Measurements from ENCODE around the gene PPP6R3.
"Not testable (repeated sequence)": the region's sequence is repeated elsewhere in the genome, so short reads cannot be mapped to it uniquely, and the experiment has no call there.

The PPP6R3 gene

GRCh38 chr11:68473693-68474092 lies 13.1 kb downstream of the PPP6R3 start:
- no peaks in the 10 kb centered on the region for H3K79me1 ChIP-seq (ENCODE audit: low read length)
- no peak overlapping the region for H3K9ac ChIP-seq (ENCODE audit: low read length)
- peaks cover 33% of the 10 kb centered on the region for H3K79me2 ChIP-seq (ENCODE audit: control insufficient read depth, insufficient read depth, low read length, poor library complexity)
- H3K18ac ChIP-seq (ENCODE audit: low read length): no peak overlapping the region
- peaks cover 9 to 14% of the 10 kb centered on the region in 2 experiments for H3K36me3 ChIP-seq (ENCODE audit: control insufficient read depth in 1 of 2, insufficient read depth in 2 of 2, low read length in 2 of 2)
- no peak overlapping the region for H2AK5ac ChIP-seq (ENCODE audit: low read length)
- H3K27ac ChIP-seq (ENCODE audit: low read depth, low read length): no peak overlapping the region
- no peak for DNase-seq
- H3K9me3 ChIP-seq (ENCODE audit: insufficient read depth, low read depth, low read length): no peaks in the 10 kb centered on the region
- H2BK12ac ChIP-seq (ENCODE audit: low read length): no peak overlapping the region
- no peak overlapping the region for H4K8ac ChIP-seq (ENCODE audit: low read depth, low read length)
- no peak overlapping the region for H3K23ac ChIP-seq (ENCODE audit: low read length)
- H3K4me2 ChIP-seq (ENCODE audit: low read length): no peak overlapping the region
- WGBS (ENCODE audit: extremely low coverage, insufficient coverage, insufficient read length): no CpG with 5 or more reads among the region's 1 CpG
- no peaks in the 10 kb centered on the region for H3K27me3 ChIP-seq (ENCODE audit: insufficient read depth, low read length)
- H4K12ac ChIP-seq (ENCODE audit: low read depth, low read length): no peak overlapping the region
- H2BK5ac ChIP-seq (ENCODE audit: low read depth, low read length, poor library complexity): no peak overlapping the region
- H3K4me3 ChIP-seq (ENCODE audit: low read depth, low read length): no peak overlapping the region
- peaks cover 8 to 10% of the 10 kb centered on the region in 2 experiments for H3K4me1 ChIP-seq (ENCODE audit: control insufficient read depth in 1 of 2, insufficient read depth in 2 of 2, low read length in 2 of 2)
- H2BK120ac ChIP-seq (ENCODE audit: insufficient read depth, low read length, poor library complexity): no peak overlapping the region
- H3K14ac ChIP-seq (ENCODE audit: low read length): no peak overlapping the region
- H4K91ac ChIP-seq (ENCODE audit: low read depth, low read length): no peak overlapping the region
- no peak overlapping the region for H2AFZ ChIP-seq (ENCODE audit: insufficient read depth, low read length, poor library complexity)
- H3K4ac ChIP-seq (ENCODE audit: low read depth, low read length): peak overlapping the region; percentile 92

- H2BK5ac ChIP-seq (ENCODE audit: low read depth, low read length, poor library complexity); H3K9me3 ChIP-seq (ENCODE audit: insufficient read depth, low read depth, low read length); H3K27me3 ChIP-seq (ENCODE audit: insufficient read depth, low read length); H4K8ac ChIP-seq (ENCODE audit: low read depth, low read length); H3K4me1 ChIP-seq (ENCODE audit: control insufficient read depth in 1 of 2, insufficient read depth in 2 of 2, low read length in 2 of 2); H3K18ac ChIP-seq (ENCODE audit: low read length); H2BK12ac ChIP-seq (ENCODE audit: low read length); H3K79me1 ChIP-seq (ENCODE audit: low read length); H3K27ac ChIP-seq (ENCODE audit: low read depth, low read length); H4K91ac ChIP-seq (ENCODE audit: low read depth, low read length); DNase-seq; H3K4me3 ChIP-seq (ENCODE audit: low read depth, low read length); H2AK5ac ChIP-seq (ENCODE audit: low read length); H3K4me2 ChIP-seq (ENCODE audit: low read length); H3K9ac ChIP-seq (ENCODE audit: low read length); H3K4ac ChIP-seq (ENCODE audit: low read depth, low read length); H3K23ac ChIP-seq (ENCODE audit: low read length); H2BK120ac ChIP-seq (ENCODE audit: insufficient read depth, low read length, poor library complexity); H3K14ac ChIP-seq (ENCODE audit: low read length); H2AFZ ChIP-seq (ENCODE audit: insufficient read depth, low read length, poor library complexity); H4K12ac ChIP-seq (ENCODE audit: low read depth, low read length): not testable (repeated sequence)
- no CpG with 5 or more reads among the region's 34 CpGs for WGBS (ENCODE audit: extremely low coverage, insufficient coverage, insufficient read length)
- Histone ChIP-seq H3K79me2 (ENCODE audit: control insufficient read depth, insufficient read depth, low read length, poor library complexity) (peaks cover 31% of the 10 kb centered on the region), H3K36me3 (ENCODE audit: control insufficient read depth in 1 of 2, insufficient read depth in 2 of 2, low read length in 2 of 2) (peaks cover 11 to 16% of the 10 kb centered on the region in 2 experiments)
These were observed 15.1 kb downstream of the PPP6R3 start for GRCh38 chr11:68475626-68476025.

GRCh38 chr11:68479390-68479789 lies 18.8 kb downstream of the PPP6R3 start:
- DNase-seq: no peak
- Histone ChIP-seq H2BK5ac (ENCODE audit: low read depth, low read length, poor library complexity) (no peak overlapping the region), H4K12ac (ENCODE audit: low read depth, low read length) (no peak overlapping the region), H2AK5ac (ENCODE audit: low read length) (no peak overlapping the region), H3K79me1 (ENCODE audit: low read length) (no peaks in the 10 kb centered on the region), H3K4me3 (ENCODE audit: low read depth, low read length) (no peak overlapping the region), H3K27ac (ENCODE audit: low read depth, low read length) (no peak overlapping the region), H3K23ac (ENCODE audit: low read length) (no peak overlapping the region), H3K14ac (ENCODE audit: low read length) (no peak overlapping the region), H3K9ac (ENCODE audit: low read length) (no peak overlapping the region), H2BK120ac (ENCODE audit: insufficient read depth, low read length, poor library complexity) (no peak overlapping the region), H3K27me3 (ENCODE audit: insufficient read depth, low read length) (no peaks in the 10 kb centered on the region), H3K79me2 (ENCODE audit: control insufficient read depth, insufficient read depth, low read length, poor library complexity) (peaks cover 21% of the 10 kb centered on the region), H2AFZ (ENCODE audit: insufficient read depth, low read length, poor library complexity) (no peak overlapping the region), H3K36me3 (ENCODE audit: control insufficient read depth in 1 of 2, insufficient read depth in 2 of 2, low read length in 2 of 2) (peaks cover 2 to 8% of the 10 kb centered on the region in 2 experiments), H3K4me1 (ENCODE audit: control insufficient read depth in 1 of 2, insufficient read depth in 2 of 2, low read length in 2 of 2) (no peaks in the 10 kb centered on the region), H3K4ac (ENCODE audit: low read depth, low read length) (peak overlapping the region; percentile 91), H4K8ac (ENCODE audit: low read depth, low read length) (no peak overlapping the region), H3K18ac (ENCODE audit: low read length) (no peak overlapping the region), H2BK12ac (ENCODE audit: low read length) (no peak overlapping the region), H4K91ac (ENCODE audit: low read depth, low read length) (no peak overlapping the region), H3K9me3 (ENCODE audit: insufficient read depth, low read depth, low read length) (no peaks in the 10 kb centered on the region), H3K4me2 (ENCODE audit: low read length) (no peak overlapping the region)
- WGBS (ENCODE audit: extremely low coverage, insufficient coverage, insufficient read length): no CpG with 5 or more reads among the region's 3 CpGs

- Histone ChIP-seq H3K23ac (ENCODE audit: low read length) (no peak overlapping the region), H4K8ac (ENCODE audit: low read depth, low read length) (no peak overlapping the region), H3K4ac (ENCODE audit: low read depth, low read length) (peak overlapping the region; percentile 95), H3K79me2 (ENCODE audit: control insufficient read depth, insufficient read depth, low read length, poor library complexity) (peaks cover 20% of the 10 kb centered on the region), H4K12ac (ENCODE audit: low read depth, low read length) (no peak overlapping the region), H2BK12ac (ENCODE audit: low read length) (no peak overlapping the region), H2AFZ (ENCODE audit: insufficient read depth, low read length, poor library complexity) (no peak overlapping the region), H3K4me2 (ENCODE audit: low read length) (no peak overlapping the region), H3K27me3 (ENCODE audit: insufficient read depth, low read length) (no peaks in the 10 kb centered on the region), H3K4me3 (ENCODE audit: low read depth, low read length) (no peak overlapping the region), H3K9ac (ENCODE audit: low read length) (no peak overlapping the region), H3K4me1 (ENCODE audit: control insufficient read depth in 1 of 2, insufficient read depth in 2 of 2, low read length in 2 of 2) (no peaks in the 10 kb centered on the region), H2BK120ac (ENCODE audit: insufficient read depth, low read length, poor library complexity) (no peak overlapping the region), H3K36me3 (ENCODE audit: control insufficient read depth in 1 of 2, insufficient read depth in 2 of 2, low read length in 2 of 2) (peaks cover 2 to 8% of the 10 kb centered on the region in 2 experiments), H3K18ac (ENCODE audit: low read length) (no peak overlapping the region), H3K79me1 (ENCODE audit: low read length) (no peaks in the 10 kb centered on the region), H3K14ac (ENCODE audit: low read length) (no peak overlapping the region), H3K9me3 (ENCODE audit: insufficient read depth, low read depth, low read length) (no peaks in the 10 kb centered on the region), H3K27ac (ENCODE audit: low read depth, low read length) (no peak overlapping the region), H2AK5ac (ENCODE audit: low read length) (no peak overlapping the region), H4K91ac (ENCODE audit: low read depth, low read length) (no peak overlapping the region), H2BK5ac (ENCODE audit: low read depth, low read length, poor library complexity) (no peak overlapping the region)
- DNase-seq: no peak
- no CpG with 5 or more reads among the region's 2 CpGs for WGBS (ENCODE audit: extremely low coverage, insufficient coverage, insufficient read length)
These were observed 19.6 kb downstream of the PPP6R3 start for GRCh38 chr11:68480193-68480592.

All from trophoblast cell (in vitro differentiated cells and primary cell).